ENCODE results near the gene TBL1X. TPM values are rescaled to one million over a fixed set of nuclear protein-coding genes. Genes with fewer than 3 reads are reported as not detected.
"Not testable (repeated sequence)": the region's sequence is repeated elsewhere in the genome, so short reads cannot be mapped to it uniquely, and the experiment has no call there.

TBL1X gene
- total and polyA plus RNA-seq, 12 donors: 5.0 to 256 (median 28.1) TPM

GRCh38 chrX:9759337-9759736 lies 294.5 kb downstream of the TBL1X start:
- H3K4me3 ChIP-seq: no peak overlapping the region
- DNase-seq: no peak
- H3K27me3 ChIP-seq: peaks cover 17% of the 10 kb centered on the region
- no peak overlapping the region for H3K27ac ChIP-seq
- WGBS, 4 donors: 69 to 87% (median 73%) methylated on average over 3 to 8 of the region's 8 CpGs
- H3K36me3 ChIP-seq (replicated peaks in 1 of 2): no peaks in the 10 kb centered on the region
- peaks cover 0 to 7% (median 0%) of the 10 kb centered on the region in 3 donors for H3K9me3 ChIP-seq (replicated peaks in 1 of 3)
- TF ChIP-seq CTCF (IDR thresholded peaks at IDR 0.05) (no peak), POLR2A (IDR thresholded peaks at IDR 0.05) (no peak)
- intact Hi-C loops (cut with DNase I): no loop called here
- no peaks in the 10 kb centered on the region for H3K4me1 ChIP-seq (replicated peaks in 1 of 2)

- H3K36me3 ChIP-seq (replicated peaks in 1 of 2): no peaks in the 10 kb centered on the region
- DNase-seq: no peak
- no peaks in the 10 kb centered on the region for H3K4me1 ChIP-seq (replicated peaks in 1 of 2)
- H3K4me3 ChIP-seq: no peak overlapping the region
- intact Hi-C loops (cut with DNase I): no loop called here
- 21 to 72% (median 26%) methylated on average over 2 to 63 of the region's 67 CpGs for WGBS, 4 donors
- no peak overlapping the region for H3K27ac ChIP-seq
- peaks cover 22% of the 10 kb centered on the region for H3K27me3 ChIP-seq
- H3K9me3 ChIP-seq (replicated peaks in 1 of 3): no peaks in the 10 kb centered on the region
- TF ChIP-seq CTCF (IDR thresholded peaks at IDR 0.05) (no peak), POLR2A (IDR thresholded peaks at IDR 0.05) (no peak)
These were observed 300.3 kb downstream of the TBL1X start for GRCh38 chrX:9765072-9765736.

GRCh38 chrX:9765737-9766097 lies 300.9 kb downstream of the TBL1X start, which contains the start of gene GPR143:
TSS of gene GPR143 (minus strand) at chrX:9765847. CDS start at chrX:9765817, 30 bp downstream.
- TF ChIP-seq POLR2A (IDR thresholded peaks at IDR 0.05) (no peak), CTCF (IDR thresholded peaks at IDR 0.05) (no peak)
- no peak within 1 kb of the TSS for H3K4me3 ChIP-seq
- no peaks in the 10 kb centered on the region for H3K9me3 ChIP-seq (replicated peaks in 1 of 3)
- WGBS, 4 donors: 32 to 67% (median 47%) methylated on average over 7 to 26 of the region's 26 CpGs
- H3K27me3 ChIP-seq: peaks cover 22% of the 10 kb centered on the region
- H3K4me1 ChIP-seq (replicated peaks in 1 of 2): no peaks in the 10 kb centered on the region
- no peaks in the 10 kb centered on the region for H3K36me3 ChIP-seq (replicated peaks in 1 of 2)
- DNase-seq: no peak
- H3K27ac ChIP-seq: no peak within 1 kb of the TSS
- intact Hi-C loops (cut with DNase I): no loop called here

GRCh38 chrX:9767375-9767774 lies 302.5 kb downstream of the TBL1X start:
- intact Hi-C loops (cut with DNase I): no loop called here
- no peak for TF ChIP-seq POLR2A (IDR thresholded peaks at IDR 0.05)
- no peak for TF ChIP-seq CTCF (IDR thresholded peaks at IDR 0.05)
- H3K4me3 ChIP-seq: no peak overlapping the region
- H3K4me1 ChIP-seq (replicated peaks in 1 of 2): no peaks in the 10 kb centered on the region
- no peak overlapping the region for H3K27ac ChIP-seq
- WGBS, 4 donors: 55 to 75% (median 64%) methylated on average over 4 to 6 of the region's 6 CpGs
- no peaks in the 10 kb centered on the region for H3K9me3 ChIP-seq (replicated peaks in 1 of 3)
- H3K27me3 ChIP-seq: peaks cover 22% of the 10 kb centered on the region
- DNase-seq: no peak
- H3K36me3 ChIP-seq (replicated peaks in 1 of 2): no peaks in the 10 kb centered on the region

GRCh38 chrX:9768321-9768839 lies 303.5 kb downstream of the TBL1X start:
- peaks cover 19% of the 10 kb centered on the region for H3K27me3 ChIP-seq
- 73 to 89% (median 80%) methylated on average over 1 to 5 of the region's 5 CpGs for WGBS, 4 donors
- H3K4me3 ChIP-seq; H3K36me3 ChIP-seq (replicated peaks in 1 of 2); DNase-seq; H3K9me3 ChIP-seq (replicated peaks in 1 of 3); H3K4me1 ChIP-seq (replicated peaks in 1 of 2); H3K27ac ChIP-seq; intact Hi-C loops (cut with DNase I): not testable (repeated sequence)

Measured in adrenal gland (tissue), 12 donors.